H9 (cell line): ENCODE measurements around the gene CORO2B. TPM values are rescaled to one million over a fixed set of nuclear protein-coding genes. Genes with fewer than 3 reads are reported as not detected.

Source experiments
- DNase-seq: peaks from one replicate; pipeline ENCODE4 v3.0.0-alpha.2; 2017
- H2AFZ ChIP-seq: one replicate; pipeline ENCODE4 v1.6.1; 2013; ENCODE audit warnings: mild to moderate bottlenecking, low read length, control low read depth, moderate library complexity
- H2AK5ac ChIP-seq: 2 replicates; pipeline ENCODE4 v1.6.1; 2013; ENCODE audit warnings: low read length, control low read depth, mixed read lengths; ENCODE audit not compliant: insufficient read length
- H2BK120ac ChIP-seq: one replicate; pipeline ENCODE4 v1.6.1; 2013; ENCODE audit warnings: low read depth, mild to moderate bottlenecking, low read length, control low read depth, inconsistent platforms; ENCODE audit not compliant: poor library complexity, severe bottlenecking
- H2BK12ac ChIP-seq: 2 replicates; pipeline ENCODE4 v1.6.1; 2013; ENCODE audit warnings: low read length, control low read depth, mixed read lengths, low read depth; ENCODE audit not compliant: insufficient read length
- H2BK15ac ChIP-seq: 2 replicates; pipeline ENCODE4 v1.6.1; 2013; ENCODE audit warnings: low read depth, low read length, control low read depth
- H2BK20ac ChIP-seq: one replicate; pipeline ENCODE4 v1.6.1; 2013; ENCODE audit warnings: low read depth, mild to moderate bottlenecking, low read length, control low read depth, inconsistent platforms; ENCODE audit not compliant: poor library complexity, severe bottlenecking
- H2BK5ac ChIP-seq: 2 replicates; pipeline ENCODE4 v1.6.1; 2013; ENCODE audit warnings: low read length, control low read depth, mixed read lengths; ENCODE audit not compliant: insufficient read length
- H3K14ac ChIP-seq: 2 replicates; pipeline ENCODE4 v1.6.1; 2013; ENCODE audit warnings: low read length, control low read depth; ENCODE audit not compliant: insufficient read depth
- H3K18ac ChIP-seq: 2 replicates; pipeline ENCODE4 v1.6.1; 2013; ENCODE audit warnings: low read depth, mild to moderate bottlenecking, mixed read lengths, low read length, control low read depth; ENCODE audit not compliant: insufficient read length
- H3K23ac ChIP-seq: 2 replicates; pipeline ENCODE4 v1.6.1; 2013; ENCODE audit warnings: low read length, control low read depth, mixed read lengths, low read depth; ENCODE audit not compliant: insufficient read length
- H3K23me2 ChIP-seq: 2 replicates; pipeline ENCODE4 v1.6.1; 2013; ENCODE audit warnings: low read depth, mild to moderate bottlenecking, mixed read lengths, low read length, control low read depth; ENCODE audit not compliant: insufficient read length, poor library complexity, severe bottlenecking
- H3K27ac ChIP-seq: 2 replicates; pipeline ENCODE4 v1.5.1; 2013; ENCODE audit warnings: low read length, control low read depth, mixed read lengths, low read depth; ENCODE audit not compliant: insufficient read length
- H3K27me3 ChIP-seq: 2 replicates; pipeline ENCODE4 v1.6.1; 2013; ENCODE audit warnings: low read length, control low read depth, inconsistent platforms; ENCODE audit not compliant: insufficient read depth
- H3K4ac ChIP-seq: 2 replicates; pipeline ENCODE4 v1.6.1; 2013; ENCODE audit warnings: low read depth, mild to moderate bottlenecking, control low read depth, inconsistent platforms, low read length, moderate library complexity
- H3K4me1 ChIP-seq: 2 replicates; pipeline ENCODE4 v1.6.1; 2013; ENCODE audit warnings: low read length, control low read depth, inconsistent platforms; ENCODE audit not compliant: insufficient read depth
- H3K4me2 ChIP-seq: 2 replicates; pipeline ENCODE4 v1.6.1; 2013; ENCODE audit warnings: low read length, control low read depth, mixed read lengths; ENCODE audit not compliant: insufficient read length, insufficient read depth
- H3K56ac ChIP-seq: 2 replicates; pipeline ENCODE4 v1.6.1; 2013; ENCODE audit warnings: low read depth, mild to moderate bottlenecking, mixed read lengths, low read length, control low read depth; ENCODE audit not compliant: insufficient read length
- H3K79me1 ChIP-seq: 2 replicates; pipeline ENCODE4 v1.6.1; 2013; ENCODE audit warnings: low read depth, mild to moderate bottlenecking, moderate library complexity, low read length, control low read depth, inconsistent platforms; ENCODE audit not compliant: insufficient read depth, poor library complexity, severe bottlenecking
- H3K79me2 ChIP-seq: 2 replicates; pipeline ENCODE4 v1.6.1; 2013; ENCODE audit warnings: low read length, control low read depth, inconsistent platforms; ENCODE audit not compliant: insufficient read depth
- H3K9ac ChIP-seq: 2 replicates; pipeline ENCODE4 v1.6.1; 2013; ENCODE audit warnings: low read length, control low read depth, mixed read lengths; ENCODE audit not compliant: insufficient read length; ENCODE audit errors: extremely low read depth
- H3K9me3 ChIP-seq: one replicate; pipeline ENCODE4 v1.6.1; 2013; ENCODE audit warnings: low read depth, low read length, inconsistent platforms; ENCODE audit not compliant: control insufficient read depth
- H3T11ph ChIP-seq: one replicate; pipeline ENCODE4 v1.6.1; 2013; ENCODE audit warnings: mild to moderate bottlenecking, low read length, control low read depth, inconsistent platforms
- H4K20me1 ChIP-seq: one replicate; pipeline ENCODE4 v1.6.1; 2013; ENCODE audit not compliant: control insufficient read depth, insufficient read length, insufficient read depth
- H4K5ac ChIP-seq: 2 replicates; pipeline ENCODE4 v1.6.1; 2013; ENCODE audit warnings: low read depth, mild to moderate bottlenecking, mixed read lengths, low read length, control low read depth; ENCODE audit not compliant: insufficient read length
- H4K8ac ChIP-seq: replicated peaks from 2 replicates; pipeline ENCODE4 v1.6.1; 2013; ENCODE audit warnings: low read length, control low read depth, mixed read lengths, low read depth; ENCODE audit not compliant: insufficient read length
- H4K91ac ChIP-seq: 2 replicates; pipeline ENCODE4 v1.6.1; 2013; ENCODE audit warnings: low read depth, mild to moderate bottlenecking, moderate library complexity, mixed read lengths, low read length, control low read depth; ENCODE audit not compliant: insufficient read length
- H3K27ac Mint-ChIP-seq, 3 experiments: 2 replicates in 2 of 3; 3 replicates in 1 of 3; pipeline ENCODE4 v1.8.0; 2020 to 2021; ENCODE audit warnings: mixed read lengths in 3 of 3, mild to moderate bottlenecking in 1 of 3, moderate library complexity in 1 of 3
- H3K27me3 Mint-ChIP-seq: 2 replicates; pipeline ENCODE4 v1.8.0; 2021; ENCODE audit warnings: low read depth, mild to moderate bottlenecking, moderate library complexity, mixed read lengths
- H3K36me3 Mint-ChIP-seq, 3 experiments: 2 replicates in 2 of 3; 3 replicates in 1 of 3; pipeline ENCODE4 v1.8.0; 2020 to 2021; ENCODE audit warnings: low read depth in 3 of 3, mixed read lengths in 3 of 3; ENCODE audit not compliant: insufficient read depth in 1 of 3
- H3K4me1 Mint-ChIP-seq, 2 experiments: 2 replicates each; pipeline ENCODE4 v1.8.0; 2020; ENCODE audit warnings: mixed read lengths in 2 of 2
- H3K4me3 Mint-ChIP-seq, 2 experiments: 2 replicates in 1 of 2; 3 replicates in 1 of 2; pipeline ENCODE4 v1.8.0; 2020 to 2021; ENCODE audit warnings: mild to moderate bottlenecking in 2 of 2, mixed read lengths in 2 of 2, moderate library complexity in 1 of 2
- H3K9me3 Mint-ChIP-seq, 2 experiments: 2 replicates in 1 of 2; 3 replicates in 1 of 2; pipeline ENCODE4 v1.8.0; 2020; ENCODE audit warnings: mild to moderate bottlenecking in 2 of 2, mixed read lengths in 2 of 2, moderate library complexity in 1 of 2
- CTCF ChIP-seq: fragments of 200-600 bp; sonication (generic); conservative IDR thresholded peaks from 3 replicates; pipeline ENCODE4 v1.8.0; 2021; ENCODE audit warnings: antibody characterized with exemption, mild to moderate bottlenecking
- WGBS: extraction: QIAGEN DNeasy Blood & Tissue Kit; methylation state at CpG from one replicate; pipeline ENCODE4 v1.1.7; 2013; ENCODE audit warnings: missing lambda C conversion rate, low lambda C conversion rate, mixed read lengths; ENCODE audit not compliant: insufficient read length; ENCODE audit errors: extremely low coverage; 5-methylcytosine and 5-hydroxymethylcytosine counted together
- total RNA-seq: library from RNA; stranded (reverse); gene quantifications from 2 replicates; pipeline ENCODE4 v1.2.1, GENCODE V29; 2021

CORO2B gene
- total RNA-seq, 1 experiment from 2014 or later, result 3.1 TPM

- H3K4me1 ChIP-seq, result no peaks in the 10 kb centered on the region; the same call in 1 of the 2 replicates
- H4K8ac ChIP-seq, result no peak overlapping the region
- Mint-ChIP-seq H3K9me3 (no peaks in the 10 kb centered on the region), H3K27ac (peak overlapping the region in 1 of 3 experiments; percentile 16; a peak in 2 of 7 replicates), H3K36me3 (no peaks in the 10 kb centered on the region), H3K4me3 (no peak overlapping the region), H3K4me1 (peaks cover 10 to 26% of the 10 kb centered on the region in 2 experiments), H3K27me3 (no peaks in the 10 kb centered on the region)
- H3K9me3 ChIP-seq, result no peaks in the 10 kb centered on the region
- H2BK15ac ChIP-seq, result no peak overlapping the region
- no peak for DNase-seq
- no peaks in the 10 kb centered on the region for H3K79me2 ChIP-seq
- H3K4ac ChIP-seq, result no peak overlapping the region
- no peak overlapping the region for H3K4me2 ChIP-seq
- H3K23me2 ChIP-seq, result no peaks in the 10 kb centered on the region
- no peak for TF ChIP-seq CTCF
- no peak overlapping the region for H3K56ac ChIP-seq
- no peaks in the 10 kb centered on the region for H3K79me1 ChIP-seq
- no peak overlapping the region for H3K27ac ChIP-seq
- H2AFZ ChIP-seq, result no peak overlapping the region
- no peak overlapping the region for H2BK20ac ChIP-seq
- H4K5ac ChIP-seq, result no peak overlapping the region
- no peak overlapping the region for H3T11ph ChIP-seq
- no CpG with 5 or more reads among the region's 5 CpGs for WGBS
- no peaks in the 10 kb centered on the region for H4K20me1 ChIP-seq
- no peak overlapping the region for H2BK120ac ChIP-seq
- no peak overlapping the region for H2AK5ac ChIP-seq
- no peak overlapping the region for H2BK5ac ChIP-seq
- H3K18ac ChIP-seq, result no peak overlapping the region
- H3K27me3 ChIP-seq, result no peaks in the 10 kb centered on the region
- no peak overlapping the region for H2BK12ac ChIP-seq
- no peak overlapping the region for H3K23ac ChIP-seq
- H3K14ac ChIP-seq, result no peak overlapping the region
- no peak overlapping the region for H3K9ac ChIP-seq
- H4K91ac ChIP-seq, result no peak overlapping the region
Observed at GRCh38 chr15:68636256-68636655, 57.5 kb downstream of the CORO2B start.
